ENCODE data around the gene ABCC8. TPM values are rescaled to one million over a fixed set of nuclear protein-coding genes. Genes with fewer than 3 reads are reported as not detected.

The ABCC8 gene
- total and polyA plus RNA-seq, 9 of the 15 experiments (the other 6 are each of a cell fraction or from before 2014, with no cell fraction given), result not detected

DNA sequence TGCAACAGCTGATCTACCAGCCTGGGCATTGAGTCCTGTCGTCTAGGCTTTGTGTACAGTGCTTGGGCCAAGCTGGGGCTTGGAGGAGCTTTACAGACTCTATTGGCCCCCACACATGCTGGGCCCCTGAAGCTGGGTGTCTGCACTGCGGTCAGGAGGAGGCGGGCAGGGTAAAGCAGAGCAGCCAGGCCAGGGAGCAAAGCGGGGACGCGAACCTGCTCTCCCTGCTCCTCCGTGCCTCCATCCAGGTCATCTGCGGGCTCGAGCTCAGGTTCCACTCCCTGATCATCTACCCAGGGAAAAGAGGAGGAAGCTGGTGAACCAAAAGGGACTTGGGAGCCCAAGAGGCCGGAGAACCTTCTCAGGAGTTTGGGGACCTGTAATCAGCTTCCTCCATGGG, 40.5 kb upstream of the ABCC8 start:
- Histone ChIP-seq H3K9me1 (ENCODE audit: control insufficient read depth, insufficient read depth, low read length) (no peaks in the 10 kb centered on the region), H3K4me1 (replicated peaks in 1 of 2; ENCODE audit: control insufficient read depth in 2 of 2, insufficient read depth in 2 of 2, low read length in 2 of 2) (no peaks in the 10 kb centered on the region), H2AFZ (ENCODE audit: low read depth, low read length) (no peak overlapping the region), H4K20me1 (replicated peaks; ENCODE audit: control insufficient read depth, insufficient read depth, low read length) (no peaks in the 10 kb centered on the region; the same call in 1 of the 2 replicates), H3K36me3 (ENCODE audit: control insufficient read depth, insufficient read depth, low read length) (no peaks in the 10 kb centered on the region), H3K9ac (ENCODE audit: insufficient read depth in 1 of 2, low read depth in 2 of 2, low read length in 2 of 2) (no peak overlapping the region), H3K9me3 (replicated peaks; ENCODE audit: control insufficient read depth, insufficient read depth, low read depth, low read length) (no peaks in the 10 kb centered on the region), H3K27ac (ENCODE audit: extremely low read depth, low read depth, low read length) (no peak overlapping the region), H3K27me3 (ENCODE audit: control insufficient read depth in 2 of 2, insufficient read depth in 2 of 2, low read length in 2 of 2) (peaks cover 18 to 54% of the 10 kb centered on the region in 2 experiments; a peak in 3 of 5 replicates), H3K79me2 (ENCODE audit: control insufficient read depth, insufficient read depth, low read length) (no peaks in the 10 kb centered on the region), H3K4me2 (ENCODE audit: insufficient read depth, low read length) (no peak overlapping the region), H3K4me3 (no peak overlapping the region)
- ChIA-PET POLR2A (interaction anchor here (0.7 kb wide), 1 partner anchor 17 kb away, joined by 3 read pairs; no protein-coding TSS in a partner anchor), CTCF (ENCODE audit: low intra/inter-chr PET ratio) (no interaction called here)
- no peak for ATAC-seq
- in situ Hi-C loops (cut with MboI) (no loop called here), intact Hi-C loops (cut with micrococcal nuclease) (no loop called here)
- WGBS (ENCODE audit: insufficient coverage, low coverage, missing lambda C conversion rate), result 0% methylated on average over 9 of the region's 10 CpGs
- no peak for DNase-seq (ENCODE audit: extremely low read depth in 1 of 4, low spot score in 3 of 4)
- no TSS peak for BruUV-seq (replicated peaks)
- FAIRE-seq, result no peak
- TF ChIP-seq HMGN3 (IDR thresholded peaks at IDR 0.05; ENCODE audit: borderline replicate concordance, extremely low read depth, insufficient read length, low read depth, low read length) (no peak), TCFL5 (CRISPR knock-in tag; conservative IDR thresholded peaks at IDR 0.05) (no peak), ZFP30 (CRISPR knock-in tag; IDR thresholded peaks at IDR 0.05; ENCODE audit: borderline replicate concordance) (no peak), PCBP2 (IDR thresholded peaks at IDR 0.05; ENCODE audit: low read depth, low read length, poor library complexity, severe bottlenecking) (no peak), ZNF175 (CRISPR knock-in tag; IDR thresholded peaks at IDR 0.05; ENCODE audit: low read depth) (no peak), TCF3 (CRISPR knock-in tag; IDR thresholded peaks at IDR 0.05) (no peak), NFATC3 (IDR thresholded peaks at IDR 0.05) (no peak), SRSF1 (IDR thresholded peaks at IDR 0.05; ENCODE audit: low read depth, low read length) (no peak), CREB3L1 (IDR thresholded peaks at IDR 0.05; ENCODE audit: borderline replicate concordance, low read depth) (no peak), NBN (IDR thresholded peaks at IDR 0.05; ENCODE audit: low read depth) (no peak), CUX1 (CRISPR knock-in tag; IDR thresholded peaks at IDR 0.05) (no peak), CBX1 (IDR thresholded peaks at IDR 0.05; ENCODE audit: low read depth) (no peak)
- TF ChIP-seq, protein P1, sequence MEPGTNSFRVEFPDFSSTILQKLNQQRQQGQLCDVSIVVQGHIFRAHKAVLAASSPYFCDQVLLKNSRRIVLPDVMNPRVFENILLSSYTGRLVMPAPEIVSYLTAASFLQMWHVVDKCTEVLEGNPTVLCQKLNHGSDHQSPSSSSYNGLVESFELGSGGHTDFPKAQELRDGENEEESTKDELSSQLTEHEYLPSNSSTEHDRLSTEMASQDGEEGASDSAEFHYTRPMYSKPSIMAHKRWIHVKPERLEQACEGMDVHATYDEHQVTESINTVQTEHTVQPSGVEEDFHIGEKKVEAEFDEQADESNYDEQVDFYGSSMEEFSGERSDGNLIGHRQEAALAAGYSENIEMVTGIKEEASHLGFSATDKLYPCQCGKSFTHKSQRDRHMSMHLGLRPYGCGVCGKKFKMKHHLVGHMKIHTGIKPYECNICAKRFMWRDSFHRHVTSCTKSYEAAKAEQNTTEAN (CRISPR knock-in tag; IDR thresholded peaks at IDR 0.05), result no peak
